Activated CD8-positive, alpha-beta T cell treated with anti-CD3 and anti-CD28 coated beads for 36 hours (primary cell): ENCODE measurements around the gene PRKCQ. TPM values are rescaled to one million over a fixed set of nuclear protein-coding genes. Genes with fewer than 3 reads are reported as not detected.

Experiments used
- ATAC-seq: fragments of 200-7000 bp; cut with Tn5 transposase; one replicate; pipeline ENCODE4 v1.10.0; 2021; ENCODE audit warnings: mild to moderate bottlenecking, moderate library complexity
- CTCF ChIA-PET: fragments of 350-600 bp; sonication (Branson Sonifier 250); formaldehyde crosslinking; loops from one replicate; lab custom pipeline; 2021; ENCODE audit warnings: antibody characterized with exemption; lab: Charles Lee
- POLR2A ChIA-PET: fragments of 350-600 bp; sonication (Branson Sonifier 250); formaldehyde crosslinking; loops from one replicate; lab custom pipeline; 2021; ENCODE audit warnings: antibody characterized with exemption; lab: Charles Lee
- DNase-seq: peaks from one replicate; pipeline ENCODE4 v3.0.0-alpha.2; 2020
- H3K27ac Mint-ChIP-seq: one replicate; pipeline ENCODE4 v1.8.0; 2021; ENCODE audit warnings: mild to moderate bottlenecking, mixed read lengths
- H3K27me3 Mint-ChIP-seq: one replicate; pipeline ENCODE4 v1.8.0; 2021; ENCODE audit warnings: mixed read lengths
- H3K36me3 Mint-ChIP-seq: one replicate; pipeline ENCODE4 v1.8.0; 2021; ENCODE audit warnings: low read depth, mixed read lengths
- H3K4me1 Mint-ChIP-seq: one replicate; pipeline ENCODE4 v1.8.0; 2021; ENCODE audit warnings: low read depth, mixed read lengths
- H3K4me3 Mint-ChIP-seq: one replicate; pipeline ENCODE4 v1.8.0; 2021; ENCODE audit warnings: mild to moderate bottlenecking, moderate library complexity, mixed read lengths
- H3K9me3 Mint-ChIP-seq: one replicate; pipeline ENCODE4 v1.8.0; 2021; ENCODE audit warnings: mixed read lengths
- intact Hi-C: fragments of 100-400 bp; cut with micrococcal nuclease; formaldehyde crosslinking; loops from one replicate; pipeline ENCODE4 v1.10.0; 2022
- total RNA-seq, 2 experiments: library from RNA; stranded (reverse); gene quantifications; one replicate each; pipeline ENCODE4 v1.2.3, GENCODE V29; 2021
- TF ChIP-seq, protein P1 (sequence below): fragments of 200-600 bp; IDR thresholded peaks from one replicate; pipeline ENCODE4 v1.8.0; 2022; ENCODE audit warnings: antibody characterized with exemption, mild to moderate bottlenecking

PRKCQ gene
- total RNA-seq, 2 experiments from 2014 or later: 46.3 to 47.1 TPM

DNA sequence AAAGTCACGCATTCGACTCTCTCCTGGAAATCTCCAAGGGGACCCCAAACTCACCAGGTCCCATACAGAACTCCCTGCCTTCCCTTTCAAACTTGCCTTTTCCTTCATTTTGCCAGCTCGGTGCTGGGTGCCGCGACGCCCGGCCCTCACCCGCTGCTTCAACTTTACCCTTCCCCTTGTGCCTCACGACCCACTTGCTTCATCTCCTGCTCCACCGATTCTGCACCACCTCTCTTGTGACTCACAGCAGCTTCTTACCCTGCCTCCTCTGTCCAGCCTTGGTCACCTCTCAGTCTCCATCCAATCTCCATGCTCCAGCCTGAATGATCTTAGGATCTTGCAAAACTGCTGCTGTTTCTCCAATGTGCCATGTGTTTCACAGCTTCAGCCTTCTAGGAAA is 59.9 kb downstream of the PRKCQ start:
- DNase-seq: no peak
- ChIA-PET POLR2A (interaction anchor here (1.0 to 2.3 kb wide), 3 partner anchors 10 to 64 kb away, joined by 3 to 12 read pairs (median 4); no protein-coding TSS in a partner anchor), CTCF (interaction anchor here (1.3 to 1.4 kb wide), 3 partner anchors 12 to 127 kb away, joined by 3 to 6 read pairs (median 4); no protein-coding TSS in a partner anchor)
- TF ChIP-seq, protein P1, sequence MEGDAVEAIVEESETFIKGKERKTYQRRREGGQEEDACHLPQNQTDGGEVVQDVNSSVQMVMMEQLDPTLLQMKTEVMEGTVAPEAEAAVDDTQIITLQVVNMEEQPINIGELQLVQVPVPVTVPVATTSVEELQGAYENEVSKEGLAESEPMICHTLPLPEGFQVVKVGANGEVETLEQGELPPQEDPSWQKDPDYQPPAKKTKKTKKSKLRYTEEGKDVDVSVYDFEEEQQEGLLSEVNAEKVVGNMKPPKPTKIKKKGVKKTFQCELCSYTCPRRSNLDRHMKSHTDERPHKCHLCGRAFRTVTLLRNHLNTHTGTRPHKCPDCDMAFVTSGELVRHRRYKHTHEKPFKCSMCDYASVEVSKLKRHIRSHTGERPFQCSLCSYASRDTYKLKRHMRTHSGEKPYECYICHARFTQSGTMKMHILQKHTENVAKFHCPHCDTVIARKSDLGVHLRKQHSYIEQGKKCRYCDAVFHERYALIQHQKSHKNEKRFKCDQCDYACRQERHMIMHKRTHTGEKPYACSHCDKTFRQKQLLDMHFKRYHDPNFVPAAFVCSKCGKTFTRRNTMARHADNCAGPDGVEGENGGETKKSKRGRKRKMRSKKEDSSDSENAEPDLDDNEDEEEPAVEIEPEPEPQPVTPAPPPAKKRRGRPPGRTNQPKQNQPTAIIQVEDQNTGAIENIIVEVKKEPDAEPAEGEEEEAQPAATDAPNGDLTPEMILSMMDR: no peak
- no peak for ATAC-seq
- H3K4me1 Mint-ChIP-seq: peaks cover 74% of the 10 kb centered on the region
- peak overlapping the region; percentile 4 for H3K27ac Mint-ChIP-seq
- no peak overlapping the region for H3K4me3 Mint-ChIP-seq
- intact Hi-C loops: no loop called here
- no peaks in the 10 kb centered on the region for H3K9me3 Mint-ChIP-seq
- H3K36me3 Mint-ChIP-seq: peaks cover 19% of the 10 kb centered on the region
- H3K27me3 Mint-ChIP-seq: no peaks in the 10 kb centered on the region

DNA sequence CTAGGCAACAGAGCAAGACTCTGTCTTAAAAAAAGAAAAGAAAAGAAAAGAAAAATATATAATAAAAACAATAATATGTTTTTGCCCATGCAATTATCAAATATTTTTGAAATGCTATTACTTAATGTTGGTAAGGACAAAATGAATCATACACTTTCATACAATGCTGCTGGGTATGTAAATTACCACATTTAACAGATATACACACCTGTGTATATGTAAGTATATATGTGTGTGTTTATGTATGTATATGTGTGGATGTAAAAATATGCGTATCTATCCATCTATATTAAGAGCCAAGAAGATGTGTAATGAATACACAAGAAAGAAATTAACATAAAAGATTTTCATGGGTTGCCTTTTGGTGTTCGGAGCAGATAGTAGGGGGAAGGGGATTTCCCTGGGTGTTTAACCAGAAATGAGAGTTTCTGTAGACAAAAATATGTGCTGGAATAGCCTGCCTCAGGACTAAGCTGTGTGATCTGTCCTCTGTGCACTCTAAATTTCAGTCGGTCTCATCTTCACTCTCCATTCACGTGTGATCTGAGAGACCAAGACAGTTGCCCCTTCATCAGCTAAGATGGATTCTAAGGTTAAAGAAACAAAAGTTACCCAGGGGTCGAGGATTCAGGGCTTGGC is 61.2 kb downstream of the PRKCQ start:
- Mint-ChIP-seq H3K4me3 (peak overlapping the region; percentile 50), H3K27me3 (no peaks in the 10 kb centered on the region), H3K36me3 (peaks cover 29% of the 10 kb centered on the region), H3K4me1 (peaks cover 82% of the 10 kb centered on the region), H3K9me3 (no peaks in the 10 kb centered on the region), H3K27ac (peak overlapping the region; percentile 82)
- ATAC-seq (peak; percentile 90), DNase-seq (no peak)
- ChIA-PET CTCF (interaction anchor here (0.7 to 2.3 kb wide), 6 partner anchors 10 to 129 kb away, joined by 3 to 8 read pairs (median 4); no protein-coding TSS in a partner anchor), POLR2A (interaction anchor here (0.8 to 3.2 kb wide), 5 partner anchors 10 to 55 kb away, joined by 3 to 12 read pairs (median 4); no protein-coding TSS in a partner anchor)
- intact Hi-C loops: no loop called here
- TF ChIP-seq, protein P1: no peak

DNA sequence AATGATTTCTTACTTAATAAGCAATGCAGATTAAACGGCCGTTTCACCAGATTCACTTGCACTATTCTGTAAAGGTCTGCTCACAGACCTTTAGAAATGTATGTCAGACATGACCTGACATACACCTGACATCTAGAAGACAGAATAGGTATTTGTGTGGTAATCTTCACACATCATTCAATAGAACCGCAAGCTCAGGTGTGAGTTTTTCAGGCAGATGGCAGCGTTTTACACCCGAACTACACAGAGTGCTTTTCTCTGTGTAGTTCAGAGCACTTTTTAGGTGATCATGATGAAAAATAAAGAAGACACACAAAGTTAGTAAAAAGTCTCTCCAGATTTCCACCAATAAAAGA is 63.2 kb downstream of the PRKCQ start:
- peak; percentile 9 for ATAC-seq
- Mint-ChIP-seq H3K27ac (no peak overlapping the region), H3K4me1 (peaks cover 89% of the 10 kb centered on the region), H3K36me3 (peaks cover 46% of the 10 kb centered on the region), H3K4me3 (no peak overlapping the region), H3K9me3 (peaks cover 5% of the 10 kb centered on the region), H3K27me3 (no peaks in the 10 kb centered on the region)
- POLR2A ChIA-PET: interaction anchor here (1.1 to 3.2 kb wide), 2 partner anchors 10 to 46 kb away, joined by 3 to 12 read pairs; no protein-coding TSS in a partner anchor
- intact Hi-C loops: no loop called here
- TF ChIP-seq, protein P1: no peak
- no peak for DNase-seq
- CTCF ChIA-PET: interaction anchor here (0.8 to 1.0 kb wide), 2 partner anchors 16 to 21 kb away, joined by 3 read pairs; no protein-coding TSS in a partner anchor

DNA sequence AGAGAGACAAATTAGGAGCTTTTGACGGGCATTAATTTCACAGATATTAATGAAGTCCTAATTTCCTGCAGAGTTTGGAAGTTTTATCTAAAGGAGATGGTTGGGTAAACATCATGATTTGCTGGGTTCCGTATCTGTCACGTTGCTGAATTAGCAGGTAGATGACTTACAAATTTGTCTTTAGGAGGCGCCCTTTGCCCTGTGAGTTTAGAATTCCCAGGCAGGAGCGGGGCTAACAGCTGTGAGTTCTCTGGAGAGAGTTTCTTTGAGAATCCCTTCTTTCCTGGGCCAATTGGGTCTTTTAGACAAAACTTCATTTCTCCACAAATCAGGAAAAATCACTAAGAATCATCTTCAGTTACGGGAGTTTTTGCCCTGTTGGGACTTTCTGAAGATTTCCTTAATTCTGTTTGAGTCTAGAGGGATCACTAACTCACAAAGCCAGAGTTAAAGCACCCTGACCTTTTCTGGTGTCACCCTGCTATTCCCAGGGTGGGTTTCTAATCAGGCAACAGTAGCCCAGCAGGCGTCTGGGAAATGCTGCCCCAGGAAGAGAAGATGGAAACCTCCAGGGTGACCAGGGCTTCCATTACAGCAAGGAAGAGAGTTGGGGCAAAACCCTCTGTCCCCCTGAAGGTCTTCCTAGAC is 63.7 kb downstream of the PRKCQ start:
- Mint-ChIP-seq H3K27me3 (no peaks in the 10 kb centered on the region), H3K4me3 (no peak overlapping the region), H3K9me3 (peaks cover 10% of the 10 kb centered on the region), H3K4me1 (peaks cover 92% of the 10 kb centered on the region), H3K36me3 (peaks cover 51% of the 10 kb centered on the region), H3K27ac (no peak overlapping the region)
- ATAC-seq (no peak), DNase-seq (no peak)
- ChIA-PET CTCF (interaction anchor here (1.2 kb wide), 1 partner anchor 131 kb away, joined by 3 read pairs; no protein-coding TSS in a partner anchor), POLR2A (interaction anchor here (1.1 to 3.2 kb wide), 4 partner anchors 10 to 46 kb away, joined by 3 to 12 read pairs (median 4); no protein-coding TSS in a partner anchor)
- intact Hi-C loops: no loop called here
- TF ChIP-seq, protein P1: no peak
